Nephron (organoid): Measurements from ENCODE around the gene TBX15.

Experiments used
- H3K27ac Mint-ChIP-seq, 3 experiments: 2 replicates each; pipeline ENCODE4 v1.8.0; 2020; ENCODE audit warnings: mixed read lengths in 3 of 3, mild to moderate bottlenecking in 2 of 3, moderate library complexity in 1 of 3
- H3K27me3 Mint-ChIP-seq: 2 replicates; pipeline ENCODE4 v1.8.0; 2021; ENCODE audit warnings: low read depth, mild to moderate bottlenecking, moderate library complexity, mixed read lengths
- H3K36me3 Mint-ChIP-seq: 2 replicates; pipeline ENCODE4 v1.8.0; 2020; ENCODE audit warnings: low read depth, mixed read lengths
- H3K4me1 Mint-ChIP-seq: 2 replicates; pipeline ENCODE4 v1.8.0; 2020; ENCODE audit warnings: mixed read lengths
- H3K4me3 Mint-ChIP-seq, 3 experiments: 2 replicates each; pipeline ENCODE4 v1.8.0; 2020; ENCODE audit warnings: mild to moderate bottlenecking in 3 of 3, mixed read lengths in 3 of 3, moderate library complexity in 2 of 3
- H3K9me3 Mint-ChIP-seq: 2 replicates; pipeline ENCODE4 v1.8.0; 2020; ENCODE audit warnings: mixed read lengths
- TF ChIP-seq, protein P1 (sequence below), 3 experiments: fragments of 200-600 bp; sonication (generic); IDR thresholded peaks; one replicate each; pipeline ENCODE4 v1.5.0; 2021; ENCODE audit warnings: antibody characterized with exemption in 3 of 3; ENCODE audit not compliant: unreplicated experiment in 3 of 3

The TBX15 gene

GRCh38 chr1:118981436-118981835 is 6.7 kb downstream of the TBX15 start:
- Mint-ChIP-seq H3K9me3 (peaks cover 8% of the 10 kb centered on the region), H3K4me3 (no peak overlapping the region), H3K27ac (no peak overlapping the region), H3K27me3 (peaks cover 99% of the 10 kb centered on the region), H3K4me1 (peaks cover 49% of the 10 kb centered on the region), H3K36me3 (peaks cover 21% of the 10 kb centered on the region)
- TF ChIP-seq, protein P1, sequence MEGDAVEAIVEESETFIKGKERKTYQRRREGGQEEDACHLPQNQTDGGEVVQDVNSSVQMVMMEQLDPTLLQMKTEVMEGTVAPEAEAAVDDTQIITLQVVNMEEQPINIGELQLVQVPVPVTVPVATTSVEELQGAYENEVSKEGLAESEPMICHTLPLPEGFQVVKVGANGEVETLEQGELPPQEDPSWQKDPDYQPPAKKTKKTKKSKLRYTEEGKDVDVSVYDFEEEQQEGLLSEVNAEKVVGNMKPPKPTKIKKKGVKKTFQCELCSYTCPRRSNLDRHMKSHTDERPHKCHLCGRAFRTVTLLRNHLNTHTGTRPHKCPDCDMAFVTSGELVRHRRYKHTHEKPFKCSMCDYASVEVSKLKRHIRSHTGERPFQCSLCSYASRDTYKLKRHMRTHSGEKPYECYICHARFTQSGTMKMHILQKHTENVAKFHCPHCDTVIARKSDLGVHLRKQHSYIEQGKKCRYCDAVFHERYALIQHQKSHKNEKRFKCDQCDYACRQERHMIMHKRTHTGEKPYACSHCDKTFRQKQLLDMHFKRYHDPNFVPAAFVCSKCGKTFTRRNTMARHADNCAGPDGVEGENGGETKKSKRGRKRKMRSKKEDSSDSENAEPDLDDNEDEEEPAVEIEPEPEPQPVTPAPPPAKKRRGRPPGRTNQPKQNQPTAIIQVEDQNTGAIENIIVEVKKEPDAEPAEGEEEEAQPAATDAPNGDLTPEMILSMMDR (IDR thresholded peaks at IDR 0.05; ENCODE audit: unreplicated experiment in 3 of 3): no peak

DNA sequence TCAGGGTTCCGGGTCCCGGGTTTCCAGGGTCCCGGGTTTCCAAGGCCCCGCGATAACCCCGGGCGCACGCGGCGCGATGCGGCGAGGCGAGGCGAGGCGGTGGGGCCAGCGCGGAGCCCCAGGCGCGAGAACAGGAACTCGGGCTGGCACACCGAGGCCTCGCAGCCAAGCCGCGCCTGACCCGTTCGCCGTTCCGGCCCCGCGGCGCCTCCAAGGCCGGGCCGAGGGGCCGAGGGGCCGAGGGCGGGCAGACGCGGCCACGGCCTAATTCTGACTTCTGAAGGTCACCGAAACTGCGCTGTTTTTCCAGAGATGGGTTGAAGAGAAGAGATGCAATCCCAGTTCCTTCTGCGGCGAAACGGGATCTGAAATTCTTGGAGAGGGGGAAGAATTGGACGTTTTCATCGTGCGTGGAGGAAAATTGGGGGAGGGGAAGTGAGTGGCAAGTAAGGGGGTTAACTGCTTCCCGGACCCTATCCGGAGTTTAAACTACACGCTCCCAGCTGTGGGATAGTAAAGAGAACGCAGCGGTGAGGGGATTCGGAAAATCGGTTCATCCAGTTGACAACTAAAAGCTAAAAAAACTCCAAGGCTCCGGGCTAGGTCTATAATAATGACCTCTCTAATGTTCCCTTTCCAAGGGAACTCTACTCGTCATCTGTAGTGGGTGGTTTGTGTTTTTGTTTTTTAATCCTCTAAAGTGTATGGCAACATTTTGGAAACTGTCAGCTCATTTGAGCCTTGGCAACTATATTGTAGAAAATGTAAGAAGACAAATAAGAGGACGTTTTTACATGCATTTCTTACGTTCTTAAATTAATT is 8.2 kb downstream of the TBX15 start:
- peaks cover 45% of the 10 kb centered on the region for H3K4me1 Mint-ChIP-seq

GRCh38 chr1:118978914-118979701 is 9.0 kb downstream of the TBX15 start:
- TF ChIP-seq, protein P1 (IDR thresholded peaks at IDR 0.05; ENCODE audit: unreplicated experiment in 3 of 3): no peak
- Mint-ChIP-seq H3K4me3 (peak overlapping the region; percentile 68 to 81 (median 76)), H3K4me1 (peaks cover 48% of the 10 kb centered on the region), H3K36me3 (peaks cover 16% of the 10 kb centered on the region), H3K27me3 (peaks cover 84% of the 10 kb centered on the region), H3K9me3 (no peaks in the 10 kb centered on the region), H3K27ac (no peak overlapping the region)

More for the DNA sequence above, 8.2 kb downstream of the TBX15 start:
- Mint-ChIP-seq H3K9me3 (peaks cover 4% of the 10 kb centered on the region), H3K4me3 (peak overlapping the region; percentile 71 to 81 (median 76)), H3K27ac (no peak overlapping the region), H3K36me3 (peaks cover 21% of the 10 kb centered on the region), H3K27me3 (peaks cover 91% of the 10 kb centered on the region)
- TF ChIP-seq, protein P1 (IDR thresholded peaks at IDR 0.05; ENCODE audit: unreplicated experiment in 3 of 3): no peak

- Mint-ChIP-seq H3K9me3 (no peaks in the 10 kb centered on the region), H3K27ac (no peak overlapping the region), H3K4me1 (peaks cover 52% of the 10 kb centered on the region), H3K36me3 (peaks cover under 1% of the 10 kb centered on the region), H3K27me3 (peaks cover 78% of the 10 kb centered on the region), H3K4me3 (no peak overlapping the region)
- TF ChIP-seq, protein P1 (IDR thresholded peaks at IDR 0.05; ENCODE audit: unreplicated experiment in 3 of 3): no peak
Measured at GRCh38 chr1:118977600-118977999, 10.5 kb downstream of the TBX15 start.

DNA sequence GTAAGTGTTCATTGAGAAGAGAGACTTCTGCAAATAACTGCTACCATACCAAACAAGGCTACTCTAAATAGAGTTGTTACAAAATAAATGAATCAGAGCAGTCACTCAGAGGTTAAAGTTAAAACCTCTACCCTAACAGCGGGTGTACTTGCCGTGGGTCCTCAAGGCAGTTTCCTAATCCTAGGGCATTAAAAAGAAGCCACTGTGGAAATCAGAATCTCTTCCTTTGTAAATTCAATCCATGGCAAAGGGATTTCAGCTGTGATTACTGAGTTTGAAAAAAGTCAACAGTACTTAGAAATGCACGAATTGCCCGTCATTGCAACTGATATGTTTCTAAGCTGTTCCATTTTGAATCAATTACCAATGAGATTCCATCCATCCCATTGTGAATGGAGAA is 13.5 kb downstream of the TBX15 start:
- TF ChIP-seq, protein P1 (IDR thresholded peaks at IDR 0.05; ENCODE audit: unreplicated experiment in 3 of 3): no peak
- H3K4me1 Mint-ChIP-seq: peaks cover 64% of the 10 kb centered on the region
- H3K27ac Mint-ChIP-seq: no peak overlapping the region
- peaks cover 7% of the 10 kb centered on the region for H3K36me3 Mint-ChIP-seq
- H3K9me3 Mint-ChIP-seq: no peaks in the 10 kb centered on the region
- no peak overlapping the region for H3K4me3 Mint-ChIP-seq
- peaks cover 48% of the 10 kb centered on the region for H3K27me3 Mint-ChIP-seq
